NCI-H187 (cell line): ENCODE data around the gene NACAD.
"Not testable (repeated sequence)": the region's sequence is repeated elsewhere in the genome, so short reads cannot be mapped to it uniquely, and the experiment has no call there.

ENCODE experiments used
- DNase-seq, 2 experiments: peaks; one replicate each; lab custom pipeline; 2025; lab: John Stamatoyannopoulos, UW

NACAD gene

GRCh38 chr7:45055016-45055415 lies 33.8 kb downstream of the NACAD start:
- DNase-seq = no peak

- no peak for DNase-seq
Measured at GRCh38 chr7:45054442-45054841, 34.3 kb downstream of the NACAD start.

- no peak for DNase-seq
Measured at GRCh38 chr7:45053941-45054340, 34.8 kb downstream of the NACAD start.

GRCh38 chr7:45053401-45053800 lies 35.4 kb downstream of the NACAD start:
- no peak for DNase-seq

- DNase-seq = peak; percentile 24 to 54
Measured at GRCh38 chr7:45052011-45052410, 36.8 kb downstream of the NACAD start.

GRCh38 chr7:45050198-45050597 lies 38.6 kb downstream of the NACAD start:
- no peak for DNase-seq

- no peak for DNase-seq
Measured at GRCh38 chr7:45048748-45049147, 40.0 kb downstream of the NACAD start.

GRCh38 chr7:45044338-45044737 lies 44.4 kb downstream of the NACAD start:
- no peak for DNase-seq

- no peak for DNase-seq
Measured at GRCh38 chr7:45039106-45039505, 49.7 kb downstream of the NACAD start.

- no peak for DNase-seq
Measured at GRCh38 chr7:45037876-45038275, 50.9 kb downstream of the NACAD start.

- no peak for DNase-seq
Measured at GRCh38 chr7:45036796-45037195, 52.0 kb downstream of the NACAD start.

- DNase-seq = no peak
Measured at GRCh38 chr7:45036317-45036716, 52.5 kb downstream of the NACAD start.

GRCh38 chr7:45035893-45036292 lies 52.9 kb downstream of the NACAD start:
- DNase-seq = no peak

GRCh38 chr7:45035371-45035770 lies 53.4 kb downstream of the NACAD start:
- DNase-seq = no peak

GRCh38 chr7:45034710-45035109 lies 54.1 kb downstream of the NACAD start:
- DNase-seq = not testable (repeated sequence)

GRCh38 chr7:45033931-45034290 lies 54.9 kb downstream of the NACAD start:
- no peak for DNase-seq

GRCh38 chr7:45033261-45033930 lies 55.4 kb downstream of the NACAD start:
- DNase-seq = no peak

GRCh38 chr7:45032421-45032820 lies 56.3 kb downstream of the NACAD start:
- no peak for DNase-seq

- no peak for DNase-seq
Measured at GRCh38 chr7:45031829-45032228, 56.9 kb downstream of the NACAD start.
